GM12801 (cell line): ENCODE measurements around the gene PTPN9.

Experiments used
- TF ChIP-seq, protein P1 (sequence below): IDR thresholded peaks from one replicate; pipeline ENCODE4 v1.5.1; 2011; ENCODE audit warnings: control low read depth; ENCODE audit not compliant: insufficient read length; ENCODE audit errors: extremely low read depth

Gene PTPN9

DNA sequence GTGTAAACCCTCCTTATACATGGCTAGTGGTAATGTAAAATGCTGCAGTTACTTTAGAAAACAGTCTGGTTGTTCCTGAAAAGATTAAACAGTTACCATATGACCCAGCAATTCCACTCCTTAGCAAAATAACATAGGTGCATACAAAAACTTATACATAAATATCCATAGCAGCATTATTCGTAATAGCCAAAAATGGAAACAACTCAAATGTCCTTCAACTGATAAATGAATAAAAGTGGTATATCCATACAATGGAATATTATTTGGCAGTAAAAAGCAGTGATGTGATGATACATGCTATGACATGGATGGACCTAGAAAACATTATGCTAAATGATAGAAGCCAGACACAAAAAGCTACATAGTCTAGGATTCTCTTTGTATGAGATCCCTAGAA is 96.0 kb downstream of the PTPN9 start:
- TF ChIP-seq, protein P1, sequence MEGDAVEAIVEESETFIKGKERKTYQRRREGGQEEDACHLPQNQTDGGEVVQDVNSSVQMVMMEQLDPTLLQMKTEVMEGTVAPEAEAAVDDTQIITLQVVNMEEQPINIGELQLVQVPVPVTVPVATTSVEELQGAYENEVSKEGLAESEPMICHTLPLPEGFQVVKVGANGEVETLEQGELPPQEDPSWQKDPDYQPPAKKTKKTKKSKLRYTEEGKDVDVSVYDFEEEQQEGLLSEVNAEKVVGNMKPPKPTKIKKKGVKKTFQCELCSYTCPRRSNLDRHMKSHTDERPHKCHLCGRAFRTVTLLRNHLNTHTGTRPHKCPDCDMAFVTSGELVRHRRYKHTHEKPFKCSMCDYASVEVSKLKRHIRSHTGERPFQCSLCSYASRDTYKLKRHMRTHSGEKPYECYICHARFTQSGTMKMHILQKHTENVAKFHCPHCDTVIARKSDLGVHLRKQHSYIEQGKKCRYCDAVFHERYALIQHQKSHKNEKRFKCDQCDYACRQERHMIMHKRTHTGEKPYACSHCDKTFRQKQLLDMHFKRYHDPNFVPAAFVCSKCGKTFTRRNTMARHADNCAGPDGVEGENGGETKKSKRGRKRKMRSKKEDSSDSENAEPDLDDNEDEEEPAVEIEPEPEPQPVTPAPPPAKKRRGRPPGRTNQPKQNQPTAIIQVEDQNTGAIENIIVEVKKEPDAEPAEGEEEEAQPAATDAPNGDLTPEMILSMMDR, result no peak

DNA sequence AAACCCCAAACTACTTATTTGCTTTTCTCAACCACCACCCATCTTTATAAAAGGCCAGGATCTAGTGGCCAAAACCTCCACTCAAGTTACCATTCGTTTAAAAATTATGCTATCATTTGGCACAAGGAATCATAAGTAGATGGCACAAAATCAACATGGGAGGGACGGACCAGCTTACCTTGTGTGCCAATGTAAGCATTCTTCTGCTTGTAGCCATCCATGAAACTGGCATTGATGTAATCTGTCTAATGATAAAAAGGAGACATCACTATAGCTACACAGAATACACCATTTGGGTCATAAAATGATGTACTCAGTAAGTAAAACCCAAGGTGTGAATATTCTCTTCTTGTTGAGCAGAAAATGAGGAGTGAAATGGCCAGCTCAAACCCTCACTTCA is 99.4 kb downstream of the PTPN9 start:
- TF ChIP-seq, protein P1, result no peak

DNA sequence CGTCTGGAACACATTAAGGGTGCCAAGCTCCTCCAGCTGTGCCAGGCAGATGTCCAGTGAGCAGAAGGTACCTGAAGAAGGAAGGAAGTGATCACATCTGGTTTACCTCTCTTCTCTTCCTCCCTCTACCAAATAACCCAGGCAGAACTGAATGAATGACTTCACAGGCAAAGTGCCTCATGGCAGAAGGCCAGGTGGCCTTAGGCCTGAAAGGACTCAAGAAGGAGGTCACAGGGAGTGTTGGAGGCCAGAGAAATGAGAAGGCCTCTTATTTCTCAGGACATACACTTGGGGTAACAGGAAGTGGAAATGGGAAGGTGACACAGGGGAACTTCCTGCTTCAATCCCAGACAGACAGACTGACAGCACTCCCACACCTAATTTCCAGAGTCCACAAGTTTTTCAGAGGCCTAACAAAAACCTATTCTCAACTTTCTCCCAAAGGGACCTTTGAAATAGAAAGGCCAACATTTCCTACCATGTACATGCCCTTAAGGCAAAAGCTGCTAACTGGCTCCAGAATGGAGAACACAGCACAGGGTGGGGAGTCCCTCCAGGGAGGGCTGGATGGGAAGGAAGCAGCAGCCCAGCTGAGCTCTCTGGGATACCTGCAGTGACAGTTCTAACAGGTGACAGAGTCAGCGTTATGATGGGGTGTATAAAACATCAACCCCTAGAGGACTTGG is 110.1 kb downstream of the PTPN9 start:
- TF ChIP-seq, protein P1, result no peak

DNA sequence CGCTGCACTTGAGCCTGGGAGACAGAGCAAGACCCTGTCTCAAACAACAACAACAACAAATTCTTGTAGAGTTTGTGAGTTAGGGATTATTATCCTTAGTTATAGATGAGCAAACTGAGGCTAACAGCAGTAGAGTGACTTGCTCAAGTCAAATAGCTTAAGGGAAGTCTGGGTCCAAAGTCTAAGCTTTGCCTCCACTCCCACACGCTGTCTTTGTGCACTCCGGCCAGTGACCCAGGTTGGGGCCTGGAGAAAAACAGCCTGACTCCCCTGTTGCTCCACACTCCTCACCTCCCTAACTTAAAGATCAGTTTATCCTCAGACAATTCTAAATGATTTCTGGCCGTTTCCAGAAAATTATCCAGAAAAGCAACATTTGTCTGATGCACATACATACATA is 118.5 kb downstream of the PTPN9 start:
- TF ChIP-seq, protein P1, result no peak

DNA sequence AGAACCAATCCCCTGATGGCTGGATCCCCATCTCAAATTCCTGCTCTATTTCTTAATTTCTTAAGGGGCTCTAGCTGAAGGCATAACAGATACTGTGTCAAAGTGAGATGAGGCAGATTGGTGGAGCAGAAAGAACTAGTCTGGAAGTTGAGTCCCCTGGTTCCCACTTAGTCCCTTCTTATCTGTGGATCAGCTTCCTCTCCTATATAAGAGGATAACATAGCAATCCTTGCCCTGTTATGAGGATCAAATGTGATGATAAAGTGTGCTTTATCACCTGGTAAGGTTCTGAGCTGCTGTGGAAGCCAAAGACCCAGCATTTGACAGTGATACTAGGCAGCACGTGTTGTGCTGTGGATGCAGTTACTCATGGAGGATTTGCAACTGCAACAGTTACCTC is 119.5 kb downstream of the PTPN9 start:
- TF ChIP-seq, protein P1, result no peak

DNA sequence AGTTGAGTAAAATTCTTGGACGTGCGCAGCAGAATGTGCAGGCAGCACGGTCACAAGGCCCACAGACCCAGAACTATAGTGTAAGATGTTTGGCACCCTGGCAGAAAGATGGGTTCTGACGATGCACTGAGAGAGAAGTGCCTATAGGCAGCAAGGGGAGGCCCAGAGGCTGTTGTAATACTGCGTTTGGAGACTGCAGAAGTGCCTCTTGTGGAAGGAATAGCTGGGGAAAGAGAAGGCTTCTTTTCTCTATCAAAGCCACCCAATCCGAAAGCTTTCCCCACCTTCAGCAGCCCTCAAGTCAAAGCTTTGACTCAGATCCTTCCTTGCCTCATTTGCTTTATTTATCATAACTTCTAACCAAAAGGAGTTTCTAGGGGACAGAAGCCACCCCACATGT is 122.4 kb downstream of the PTPN9 start:
- TF ChIP-seq, protein P1, result no peak

DNA sequence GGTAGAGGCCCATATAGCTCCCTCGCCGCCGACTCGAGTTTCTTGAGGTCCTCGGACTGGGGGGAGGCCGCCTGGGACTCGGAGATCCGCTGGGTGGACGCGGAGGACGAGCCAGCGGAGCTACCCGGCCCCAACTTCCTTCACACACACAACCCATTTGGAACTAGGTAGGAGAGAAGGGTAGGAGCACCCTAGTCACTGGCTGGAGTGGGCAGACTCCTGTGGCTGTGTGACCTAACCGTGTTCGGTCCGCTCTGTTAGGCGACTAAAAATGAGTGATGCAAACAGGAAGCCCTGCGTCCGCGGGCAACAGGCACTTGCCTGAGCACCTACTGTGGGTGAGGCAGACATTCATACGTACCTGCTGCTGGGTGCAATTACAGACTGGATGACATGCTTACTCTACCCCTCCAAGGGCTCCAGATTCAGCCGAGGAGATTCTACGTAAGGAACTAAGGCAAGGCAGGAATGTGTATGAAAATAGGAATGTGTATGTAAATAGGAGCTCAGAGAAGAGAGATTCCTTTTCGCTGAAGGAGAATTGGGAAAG is 123.1 kb downstream of the PTPN9 start:
- TF ChIP-seq, protein P1, result no peak
